Fibroblast of lung (primary cell): ENCODE data around the gene ATXN1. TPM values are rescaled to one million over a fixed set of nuclear protein-coding genes. Genes with fewer than 3 reads are reported as not detected.

Experiments
- DNase-seq, 2 donors: peaks; one replicate each; pipeline versions ENCODE4 v3.0.0 to v3.0.0-alpha.2; 2010; ENCODE audit warnings: low read depth in 2 of 2
- H2AFZ ChIP-seq: 2 replicates; pipeline ENCODE4 v1.5.1; 2012; ENCODE audit warnings: low read length, control low read depth, inconsistent platforms
- H3K27ac ChIP-seq: 2 replicates; pipeline ENCODE4 v1.5.1; 2011; ENCODE audit warnings: low read length, control low read depth; ENCODE audit not compliant: insufficient read depth
- H3K27me3 ChIP-seq: 2 replicates; pipeline ENCODE4 v1.5.1; 2011; ENCODE audit warnings: mild to moderate bottlenecking, low read length; ENCODE audit not compliant: control insufficient read depth, insufficient read depth
- H3K36me3 ChIP-seq: 2 replicates; pipeline ENCODE4 v1.5.1; 2011; ENCODE audit warnings: low read length; ENCODE audit not compliant: control insufficient read depth, insufficient read depth
- H3K4me1 ChIP-seq: 2 replicates; pipeline ENCODE4 v1.5.1; 2011; ENCODE audit warnings: low read length; ENCODE audit not compliant: control insufficient read depth, insufficient read depth; ENCODE audit errors: extremely low read depth
- H3K4me2 ChIP-seq: 2 replicates; pipeline ENCODE4 v1.5.1; 2011; ENCODE audit warnings: low read length, control low read depth; ENCODE audit not compliant: insufficient read depth; ENCODE audit errors: extremely low read depth
- H3K4me3 ChIP-seq, 4 experiments: fragments of 200-600 bp in 1 of 4; sonication (generic) in 1 of 4; replicated peaks in 1 of 4; 2 replicates each; pipeline ENCODE4 v1.5.1; 2011 to 2016; ENCODE audit warnings: low read length in 4 of 4, low read depth in 3 of 4, mild to moderate bottlenecking in 3 of 4, control low read depth in 2 of 4, inconsistent platforms in 1 of 4, mixed read lengths in 1 of 4; ENCODE audit not compliant: insufficient read depth in 1 of 4; ENCODE audit errors: control extremely low read depth in 1 of 4
- H3K79me2 ChIP-seq: 2 replicates; pipeline ENCODE4 v1.5.1; 2012; ENCODE audit warnings: mild to moderate bottlenecking, low read length, inconsistent platforms; ENCODE audit not compliant: control insufficient read depth, insufficient read depth
- H3K9ac ChIP-seq: 2 replicates; pipeline ENCODE4 v1.5.1; 2011; ENCODE audit warnings: mild to moderate bottlenecking, low read length, control low read depth; ENCODE audit not compliant: insufficient read depth
- H3K9me3 ChIP-seq: 2 replicates; pipeline ENCODE4 v1.5.1; 2012; ENCODE audit warnings: low read depth, low read length; ENCODE audit not compliant: control insufficient read depth, insufficient read depth
- H4K20me1 ChIP-seq: 2 replicates; pipeline ENCODE4 v1.5.1; 2011; ENCODE audit warnings: low read length; ENCODE audit not compliant: control insufficient read depth, insufficient read depth; ENCODE audit errors: extremely low read depth
- CTCF ChIP-seq, 2 donors: IDR thresholded peaks in 1 of 2; conservative IDR thresholded peaks in 1 of 2; 1 replicate in 1 of 2; 2 replicates in 1 of 2; pipeline ENCODE4 v1.5.1; 2011 to 2012; ENCODE audit warnings: low read length in 2 of 2, control low read depth in 1 of 2, inconsistent platforms in 1 of 2, low read depth in 1 of 2, mild to moderate bottlenecking in 1 of 2
- EZH2 ChIP-seq: IDR thresholded peaks from 2 replicates; pipeline ENCODE4 v1.5.1; 2012; ENCODE audit warnings: low read length, control low read depth, mild to moderate bottlenecking; ENCODE audit errors: missing control alignments
- polyA plus RNA-seq, 2 donors: library from polyadenylated mRNA; depleted of rRNA in 1 of 2; stranded (reverse) in 1 of 2; unstranded in 1 of 2; fragments of >200 nt; gene quantifications; 2 replicates each; pipeline ENCODE4 v1.2.1, GENCODE V29; 2011 to 2012; ENCODE audit warnings: missing spikeins in 1 of 2
- total RNA-seq: library from RNA; depleted of rRNA; stranded (reverse); fragments of >200 nt; gene quantifications from 2 replicates; pipeline ENCODE4 v1.2.1, GENCODE V29; 2014

ATXN1 gene
- total and polyA plus RNA-seq, 2 donors (not counting 1 experiment from before 2014, with no cell fraction given) = 15.8 to 40.5 TPM

GRCh38 chr6:16756660-16757255, 4.5 kb downstream of the ATXN1 start:
- H3K4me1 ChIP-seq = peaks cover 8% of the 10 kb centered on the region
- TF ChIP-seq EZH2 (no peak), CTCF (conservative IDR thresholded peaks at IDR 0.05 in 1 of 2, IDR thresholded peaks at IDR 0.05 in 1 of 2; ENCODE audit: low read depth in 1 of 2, low read length in 2 of 2) (no peak)
- peaks cover 2% of the 10 kb centered on the region for H4K20me1 ChIP-seq
- H3K79me2 ChIP-seq = peaks cover 48% of the 10 kb centered on the region
- H3K9ac ChIP-seq = no peak overlapping the region
- H3K4me2 ChIP-seq = no peak overlapping the region
- no peak for DNase-seq
- no peak overlapping the region for H3K27ac ChIP-seq
- peaks cover 2% of the 10 kb centered on the region for H3K36me3 ChIP-seq
- no peaks in the 10 kb centered on the region for H3K27me3 ChIP-seq
- H3K9me3 ChIP-seq = no peaks in the 10 kb centered on the region
- H3K4me3 ChIP-seq = no peak overlapping the region
- H2AFZ ChIP-seq = no peak overlapping the region

GRCh38 chr6:16755544-16755943, 5.7 kb downstream of the ATXN1 start:
- Histone ChIP-seq H3K27ac (no peak overlapping the region), H3K4me1 (peaks cover 13% of the 10 kb centered on the region), H4K20me1 (peaks cover 2% of the 10 kb centered on the region), H3K36me3 (peaks cover 2% of the 10 kb centered on the region), H3K4me3 (no peak overlapping the region), H3K4me2 (no peak overlapping the region), H3K27me3 (no peaks in the 10 kb centered on the region), H3K9me3 (no peaks in the 10 kb centered on the region), H3K9ac (no peak overlapping the region), H2AFZ (no peak overlapping the region), H3K79me2 (peaks cover 47% of the 10 kb centered on the region)
- TF ChIP-seq EZH2 = no peak
- TF ChIP-seq CTCF (conservative IDR thresholded peaks at IDR 0.05 in 1 of 2, IDR thresholded peaks at IDR 0.05 in 1 of 2; ENCODE audit: low read depth in 1 of 2, low read length in 2 of 2) = no peak
- no peak for DNase-seq

- H3K27me3 ChIP-seq = no peaks in the 10 kb centered on the region
- DNase-seq = no peak
- no peak overlapping the region for H2AFZ ChIP-seq
- H3K4me2 ChIP-seq = no peak overlapping the region
- H3K4me1 ChIP-seq = peaks cover 13% of the 10 kb centered on the region
- H4K20me1 ChIP-seq = peaks cover 2% of the 10 kb centered on the region
- no peak for TF ChIP-seq EZH2
- no peak for TF ChIP-seq CTCF (conservative IDR thresholded peaks at IDR 0.05 in 1 of 2, IDR thresholded peaks at IDR 0.05 in 1 of 2; ENCODE audit: low read depth in 1 of 2, low read length in 2 of 2)
- H3K4me3 ChIP-seq = no peak overlapping the region
- no peak overlapping the region for H3K9ac ChIP-seq
- H3K9me3 ChIP-seq = no peaks in the 10 kb centered on the region
- peaks cover 2% of the 10 kb centered on the region for H3K36me3 ChIP-seq
- peaks cover 50% of the 10 kb centered on the region for H3K79me2 ChIP-seq
- H3K27ac ChIP-seq = no peak overlapping the region
These were observed 6.4 kb downstream of the ATXN1 start for GRCh38 chr6:16754876-16755275.
